ENCODE measurements around the gene SPTBN1.

The SPTBN1 gene

DNA sequence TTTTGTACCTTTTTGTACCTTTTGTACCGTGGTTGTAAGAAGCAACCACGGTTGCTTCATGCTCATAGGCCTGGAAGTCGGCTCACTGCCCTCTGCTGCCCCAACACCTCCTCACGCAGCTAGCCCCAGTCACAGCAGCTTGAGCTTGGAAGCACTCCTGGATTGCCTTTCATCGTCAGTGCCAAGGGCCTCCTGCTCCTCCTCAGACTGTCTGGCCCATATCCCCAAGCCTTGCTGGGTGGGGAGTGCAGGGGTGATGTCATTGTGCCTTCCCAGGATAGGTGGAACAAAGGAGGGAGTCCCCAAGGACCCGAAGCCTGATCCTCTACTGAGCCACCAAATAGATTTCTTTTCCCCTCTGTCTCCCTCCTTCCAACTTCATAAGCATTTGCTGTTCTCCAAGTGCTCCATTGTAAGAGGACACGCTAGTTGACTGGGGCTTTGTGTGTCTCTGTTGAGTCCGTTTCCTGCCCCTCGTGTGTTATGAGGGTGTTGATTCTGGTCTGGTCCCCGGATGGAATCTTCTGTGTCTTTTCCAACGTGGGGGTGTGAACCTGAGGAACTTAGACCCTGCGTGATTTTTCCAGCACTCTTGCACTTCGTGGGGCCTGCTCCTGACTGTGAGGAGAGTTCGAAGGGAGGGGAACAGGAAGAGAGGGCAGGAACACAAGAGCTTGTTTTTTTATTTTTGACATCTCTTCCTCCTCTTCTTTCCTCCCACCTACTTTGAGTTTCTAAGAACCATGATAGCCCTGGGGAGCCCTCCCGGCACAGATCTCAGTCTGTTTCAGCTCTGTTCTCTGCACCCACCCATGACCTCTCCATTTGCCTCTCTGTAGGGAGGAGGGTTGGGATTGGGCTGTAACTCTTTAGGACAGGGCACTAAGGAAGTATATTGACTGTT, 140.1 kb downstream of the SPTBN1 start:
- no peak for DNase-seq

GRCh38 chr2:54597153-54597848, 141.2 kb downstream of the SPTBN1 start:
- DNase-seq = no peak

DNA sequence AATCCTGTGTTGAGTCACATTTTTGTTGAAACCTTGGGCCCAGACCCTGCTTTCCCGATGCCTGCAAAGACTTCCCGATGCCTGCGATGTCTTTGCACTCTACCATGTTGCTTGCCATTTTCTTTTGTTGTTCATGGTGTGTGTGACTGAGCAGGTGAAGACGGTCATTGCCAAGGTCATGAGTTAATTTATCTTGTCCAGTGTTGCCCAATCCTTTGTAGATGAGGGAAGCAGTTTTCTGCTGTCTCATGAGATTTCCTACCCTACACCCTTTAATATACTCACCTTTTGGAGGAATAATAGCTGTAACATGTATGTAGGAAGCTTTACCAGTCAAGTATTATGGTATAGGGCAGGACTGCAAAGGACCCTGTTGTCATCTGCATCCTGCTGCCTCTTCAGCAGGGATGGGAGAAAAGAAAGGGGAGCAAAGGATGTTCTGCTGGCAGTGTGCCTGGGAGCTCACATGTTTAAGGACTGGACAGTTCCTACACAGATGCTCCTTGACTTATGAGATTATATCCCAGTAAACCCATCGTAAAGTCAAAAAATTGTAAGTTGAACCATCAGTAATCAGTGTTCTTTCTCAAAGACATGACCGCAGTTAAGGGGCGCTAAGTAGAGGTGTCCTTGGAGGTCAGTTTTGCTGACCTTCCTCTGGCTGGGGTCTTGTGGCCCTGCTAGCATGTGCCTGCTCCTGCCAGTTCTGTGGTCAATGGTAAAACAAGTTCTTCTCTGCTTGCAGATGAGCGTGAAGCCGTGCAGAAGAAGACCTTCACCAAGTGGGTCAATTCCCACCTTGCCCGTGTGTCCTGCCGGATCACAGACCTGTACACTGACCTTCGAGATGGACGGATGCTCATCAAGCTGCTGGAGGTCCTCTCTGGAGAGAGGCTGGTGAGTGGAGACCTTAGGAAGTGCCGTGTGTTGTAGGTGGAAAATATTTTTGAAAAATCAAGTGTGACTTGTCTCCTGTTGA, 142.5 kb downstream of the SPTBN1 start:
- no peak for DNase-seq

DNA sequence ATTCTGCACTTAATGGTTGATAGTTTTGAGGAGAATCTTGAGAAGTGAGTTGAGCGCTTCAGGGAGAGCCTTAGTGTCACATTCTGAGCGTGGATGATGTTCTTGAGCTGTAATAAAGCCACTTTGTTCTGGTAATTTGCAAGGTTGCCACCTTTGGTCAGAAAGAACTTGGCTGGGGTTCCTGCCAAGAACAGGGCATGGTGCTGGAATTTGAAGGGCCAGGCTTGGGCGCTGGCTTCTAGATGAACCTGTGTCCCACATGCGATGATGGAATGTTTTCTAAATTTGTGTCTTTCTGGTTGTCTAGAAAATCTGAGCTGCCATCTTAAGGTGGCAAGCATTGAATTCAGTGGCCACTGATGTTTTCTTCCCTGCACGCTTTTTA, 143.2 kb downstream of the SPTBN1 start:
- DNase-seq = no peak

DNA sequence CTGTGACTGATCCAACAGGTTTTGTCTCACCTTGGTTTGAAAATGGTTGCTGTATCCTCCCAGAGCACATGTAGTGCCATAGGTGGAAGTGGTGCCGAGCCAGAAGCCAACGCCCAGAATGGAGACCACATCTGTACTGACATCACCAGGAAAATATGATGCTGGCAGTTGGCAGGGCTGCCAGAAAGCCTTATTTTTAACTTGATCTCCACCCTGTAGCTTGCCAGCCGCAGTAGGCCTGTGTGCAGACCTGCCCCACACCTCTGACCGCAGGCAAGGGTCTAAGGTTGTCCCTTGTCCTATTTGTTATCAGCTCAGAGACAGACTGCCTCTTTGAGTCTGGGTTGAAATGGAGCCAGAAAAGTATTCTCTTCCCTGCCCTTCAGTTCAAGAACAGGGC, 143.8 kb downstream of the SPTBN1 start:
- no peak for DNase-seq

GRCh38 chr2:54601339-54601738, 145.2 kb downstream of the SPTBN1 start:
- DNase-seq = no peak

DNA sequence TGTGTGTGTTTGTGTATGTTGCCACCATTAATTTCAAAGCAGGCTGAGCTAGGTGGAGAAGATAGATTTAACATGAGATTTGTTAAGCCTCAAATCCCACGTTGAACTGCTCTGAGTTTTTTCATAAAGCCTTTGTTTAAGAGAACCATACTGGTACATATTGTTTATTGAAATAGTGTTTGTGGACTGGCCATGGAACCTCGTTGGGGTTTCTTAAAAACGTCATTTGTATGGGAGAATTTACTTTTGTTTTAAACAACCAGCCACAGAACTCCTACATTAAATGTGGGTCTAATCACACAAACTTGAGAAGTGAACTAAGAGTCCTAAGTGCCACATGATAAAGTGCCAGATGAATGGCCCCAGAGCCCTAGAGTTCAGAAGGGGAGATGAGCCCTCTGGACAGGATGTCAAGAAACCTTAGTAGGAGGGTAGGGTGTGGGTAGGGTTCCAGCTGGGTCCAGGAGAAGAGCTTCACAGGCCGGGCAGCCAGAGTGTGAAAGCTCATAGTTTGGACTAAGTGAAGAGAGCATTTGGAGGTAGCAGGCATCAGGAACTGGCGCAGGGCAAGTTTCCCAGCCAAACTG, 146.7 kb downstream of the SPTBN1 start:
- no peak for DNase-seq

GRCh38 chr2:54603357-54603756, 147.2 kb downstream of the SPTBN1 start:
- DNase-seq = no peak

DNA sequence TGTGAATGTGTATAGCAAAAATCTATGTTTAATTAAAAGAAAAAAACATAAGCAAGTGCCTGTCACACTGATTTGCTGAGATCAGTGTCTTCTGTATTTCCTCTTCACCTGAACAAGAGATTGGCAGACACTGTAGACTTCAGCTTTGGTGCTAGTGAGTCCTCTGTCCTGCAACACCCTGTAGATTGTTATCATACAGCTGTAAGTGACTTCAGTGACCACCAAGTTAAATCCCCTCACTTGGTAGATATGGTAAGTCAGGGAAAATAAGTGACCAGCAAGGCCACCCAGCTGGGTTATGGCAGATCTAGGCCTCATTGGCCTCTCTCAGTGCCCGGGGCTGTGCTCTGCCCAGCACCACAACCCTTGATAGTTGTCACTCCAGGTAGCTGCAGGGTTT, 147.7 kb downstream of the SPTBN1 start:
- no peak for DNase-seq

DNA sequence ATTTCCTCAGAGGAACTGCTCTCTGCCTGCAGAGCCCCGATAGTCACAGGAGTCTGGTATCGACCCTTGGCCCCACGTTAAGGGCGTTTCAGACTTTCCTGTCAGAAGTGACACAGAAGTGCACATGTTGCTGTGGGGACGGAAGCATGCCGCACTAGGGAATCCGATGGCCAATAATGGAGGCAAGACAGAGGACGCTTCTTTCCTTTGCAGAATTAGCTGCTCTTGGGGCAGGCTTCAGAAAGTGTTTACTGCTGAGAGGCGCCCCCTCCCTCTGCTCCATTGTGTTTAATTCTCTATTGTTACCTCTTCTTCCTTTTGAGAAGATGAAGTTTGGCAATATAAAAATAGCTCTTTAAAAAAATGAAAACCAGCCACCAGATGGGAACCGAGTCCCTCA, 148.7 kb downstream of the SPTBN1 start:
- DNase-seq = no peak

GRCh38 chr2:54605836-54606235, 149.7 kb downstream of the SPTBN1 start:
- no peak for DNase-seq

GRCh38 chr2:54606393-54606958, 150.3 kb downstream of the SPTBN1 start:
- DNase-seq = peak; percentile 31

GRCh38 chr2:54608224-54608623, 152.1 kb downstream of the SPTBN1 start:
- DNase-seq = no peak

GRCh38 chr2:54609241-54609640, 153.1 kb downstream of the SPTBN1 start:
- no peak for DNase-seq

GRCh38 chr2:54609647-54610046, 153.5 kb downstream of the SPTBN1 start:
- DNase-seq = no peak

GRCh38 chr2:54610700-54611099, 154.6 kb downstream of the SPTBN1 start:
- no peak for DNase-seq

DNA sequence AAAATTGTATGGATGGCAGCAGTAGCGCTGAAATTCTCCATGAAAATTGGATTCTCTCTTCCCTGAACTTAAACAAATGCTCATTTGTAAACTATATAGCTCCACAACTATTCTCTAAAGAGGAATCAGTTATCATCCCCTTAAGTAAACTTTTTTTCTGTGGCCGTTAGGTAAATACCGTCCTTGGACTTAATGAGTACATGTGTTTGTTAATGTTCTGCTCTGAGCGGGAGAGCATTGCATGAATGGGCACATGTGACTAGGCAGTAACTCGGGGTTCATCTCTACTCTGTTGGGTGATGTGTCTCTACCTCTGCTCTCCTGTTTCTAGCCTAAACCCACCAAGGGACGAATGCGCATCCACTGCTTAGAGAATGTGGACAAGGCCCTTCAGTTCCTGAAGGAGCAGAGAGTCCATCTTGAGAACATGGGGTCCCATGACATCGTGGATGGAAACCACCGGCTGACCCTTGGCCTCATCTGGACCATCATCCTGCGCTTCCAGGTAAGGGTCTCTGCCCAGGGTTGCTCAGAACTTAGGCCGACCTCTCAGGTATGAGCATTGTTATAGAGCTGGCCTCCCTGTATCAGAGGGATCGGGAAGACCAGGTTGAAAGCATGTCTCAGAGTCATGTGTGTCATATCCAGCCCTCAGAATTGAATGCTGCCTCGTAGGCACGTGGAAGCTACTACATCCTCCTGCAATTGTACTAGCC, 155.9 kb downstream of the SPTBN1 start:
- DNase-seq = no peak

GRCh38 chr2:54613386-54613785, 157.3 kb downstream of the SPTBN1 start:
- DNase-seq = no peak

GRCh38 chr2:54613794-54614257, 157.7 kb downstream of the SPTBN1 start:
- no peak for DNase-seq

DNA sequence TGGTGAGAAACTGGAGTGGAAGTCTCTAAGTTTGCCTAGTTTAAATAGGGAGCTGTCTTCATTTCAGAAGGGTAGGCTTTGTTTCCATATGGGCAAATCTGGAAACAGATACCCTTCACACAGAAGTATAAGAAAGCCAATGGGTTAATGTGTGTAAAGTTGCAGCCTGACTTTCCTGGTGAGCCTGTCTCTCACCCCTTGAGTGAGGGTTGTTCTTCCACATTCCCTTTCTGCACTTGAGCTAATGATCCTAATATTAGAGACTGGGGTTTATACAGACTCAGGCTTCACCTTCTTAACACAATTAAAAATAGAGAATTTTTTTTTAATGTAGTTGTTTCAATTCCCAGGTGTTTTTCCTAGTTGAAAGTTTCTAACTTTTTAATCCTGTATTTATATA, 158.7 kb downstream of the SPTBN1 start:
- DNase-seq = no peak

DNA sequence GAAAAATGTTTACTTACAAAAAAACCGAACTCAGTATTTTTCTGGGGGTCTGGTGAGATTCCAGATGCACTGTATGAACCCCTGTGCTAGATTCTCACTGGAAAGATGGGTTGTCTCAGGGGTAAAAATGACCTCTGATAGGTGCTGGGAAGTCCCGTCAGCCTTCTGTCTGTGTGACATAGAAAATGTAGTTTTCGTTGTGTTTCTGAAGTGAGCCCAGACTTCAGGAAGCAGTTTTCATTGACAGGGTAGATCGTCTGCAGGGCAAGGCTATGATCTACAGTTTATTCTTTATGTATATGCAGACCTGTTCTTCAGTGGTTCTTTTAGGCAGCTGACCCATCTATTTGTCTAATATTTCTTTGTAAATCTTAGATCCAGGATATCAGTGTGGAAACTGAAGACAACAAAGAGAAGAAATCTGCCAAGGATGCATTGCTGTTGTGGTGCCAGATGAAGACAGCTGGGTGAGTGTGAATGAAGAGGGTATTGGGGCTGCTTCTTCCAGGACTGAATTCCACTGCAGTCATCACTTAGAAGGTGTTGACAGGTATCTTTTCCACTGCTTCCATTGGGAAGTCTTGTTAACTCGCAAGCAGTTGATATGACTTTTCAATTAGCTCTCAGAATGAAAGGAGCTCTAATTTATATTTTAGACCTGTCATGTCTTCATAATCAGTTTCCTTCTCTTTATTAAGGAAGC, 159.9 kb downstream of the SPTBN1 start:
- no peak for DNase-seq
